Measurements from ENCODE around the gene SSBP1.

SSBP1 gene

GRCh38 chr7:141785706-141786552, 47.8 kb downstream of the SSBP1 start:
- no peak for DNase-seq

GRCh38 chr7:141788296-141788695, 50.1 kb downstream of the SSBP1 start:
- no peak for DNase-seq

GRCh38 chr7:141789917-141790316, 51.8 kb downstream of the SSBP1 start, which contains the start of gene TAS2R5:
Gene TAS2R5 (plus strand): TSS chr7:141790217. CDS start chr7:141790362, 145 bp downstream.
- DNase-seq = no peak

GRCh38 chr7:141792526-141792925, 54.4 kb downstream of the SSBP1 start:
- no peak for DNase-seq
